DMS 273 (cell line): ENCODE results near the gene ATAD2B.

Experiments
- DNase-seq: peaks from one replicate; lab custom pipeline; 2025; ENCODE audit not compliant: unreplicated experiment; lab: John Stamatoyannopoulos, UW

ATAD2B gene

GRCh38 chr2:23705771-23706612 is 220.9 kb downstream of the ATAD2B start:
- DNase-seq: no peak

GRCh38 chr2:23703583-23704385 is 223.1 kb downstream of the ATAD2B start:
- no peak for DNase-seq

- DNase-seq: no peak
These were observed 223.8 kb downstream of the ATAD2B start for GRCh38 chr2:23703037-23703582.

DNA sequence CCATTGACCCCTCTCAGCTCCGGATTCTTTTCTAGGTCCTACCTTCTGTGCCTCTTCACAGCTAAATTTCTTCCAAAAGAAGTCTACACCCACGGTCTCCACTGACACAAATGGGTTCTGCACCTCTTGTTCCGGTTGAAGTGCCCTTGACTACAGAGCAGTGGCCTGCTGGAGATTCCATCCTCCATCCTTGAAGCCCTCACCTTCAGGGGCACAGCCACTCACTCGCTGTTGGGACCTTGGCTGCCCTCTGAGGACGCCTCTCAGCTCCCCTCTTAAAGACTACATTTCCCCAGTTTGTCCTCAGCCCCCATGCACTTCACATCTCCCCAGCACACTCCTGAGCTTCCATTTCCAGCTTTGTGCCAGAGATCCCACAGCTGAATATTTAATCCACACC is 226.3 kb downstream of the ATAD2B start:
- DNase-seq: no peak

- no peak for DNase-seq
These were observed 227.4 kb downstream of the ATAD2B start for GRCh38 chr2:23699580-23699925.

DNA sequence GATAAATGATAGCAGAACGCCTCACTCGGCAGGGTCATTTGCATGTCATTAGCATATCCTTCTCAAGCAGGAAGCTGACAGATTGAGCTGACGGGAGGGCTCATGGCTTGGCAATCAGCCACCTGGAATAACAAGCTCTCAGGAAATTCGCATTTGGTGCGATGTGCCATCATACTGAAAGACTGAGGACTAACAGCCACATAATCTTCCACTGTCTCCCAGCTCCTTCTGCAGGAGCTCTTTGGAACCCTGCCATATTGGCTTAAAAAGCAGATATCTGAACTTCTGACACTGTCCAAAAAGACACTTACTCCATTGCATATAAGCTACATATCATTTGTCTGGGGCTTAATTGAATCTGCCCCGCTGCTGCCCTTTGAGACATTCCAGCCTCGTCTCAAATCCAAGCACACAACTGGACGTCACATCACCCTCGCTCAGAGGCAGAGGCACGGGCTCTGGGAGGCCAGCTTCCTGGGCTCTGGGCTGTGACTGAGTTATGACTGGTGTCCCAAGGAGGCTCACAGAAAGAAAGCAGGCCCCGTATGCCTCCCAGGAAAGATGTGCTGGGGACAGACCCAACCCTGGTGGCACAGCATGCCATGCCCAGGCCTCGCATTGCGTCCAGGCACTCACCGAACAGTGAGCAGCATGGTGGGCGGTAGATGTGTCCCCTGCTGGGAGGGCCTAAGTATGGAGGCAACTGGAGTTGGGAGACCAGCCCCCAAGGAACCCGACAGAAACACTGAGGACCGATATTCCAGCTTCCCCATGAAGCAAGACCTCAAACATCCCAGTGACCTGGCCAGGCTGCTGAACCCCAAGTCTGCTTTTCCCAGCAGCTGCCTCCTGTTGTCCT is 228.0 kb downstream of the ATAD2B start:
- DNase-seq: peak; percentile 84
